Endometrium (tissue), 2 donors: Measurements from ENCODE around the gene BRPF3.

Experiments
- FAIRE-seq: peaks from 2 replicates; lab custom pipeline; 2012; peaks lifted over from hg19 to GRCh38; lab: Jason Lieb, UNC
- donor health status: control.
- donor health status: control.

BRPF3 gene

DNA sequence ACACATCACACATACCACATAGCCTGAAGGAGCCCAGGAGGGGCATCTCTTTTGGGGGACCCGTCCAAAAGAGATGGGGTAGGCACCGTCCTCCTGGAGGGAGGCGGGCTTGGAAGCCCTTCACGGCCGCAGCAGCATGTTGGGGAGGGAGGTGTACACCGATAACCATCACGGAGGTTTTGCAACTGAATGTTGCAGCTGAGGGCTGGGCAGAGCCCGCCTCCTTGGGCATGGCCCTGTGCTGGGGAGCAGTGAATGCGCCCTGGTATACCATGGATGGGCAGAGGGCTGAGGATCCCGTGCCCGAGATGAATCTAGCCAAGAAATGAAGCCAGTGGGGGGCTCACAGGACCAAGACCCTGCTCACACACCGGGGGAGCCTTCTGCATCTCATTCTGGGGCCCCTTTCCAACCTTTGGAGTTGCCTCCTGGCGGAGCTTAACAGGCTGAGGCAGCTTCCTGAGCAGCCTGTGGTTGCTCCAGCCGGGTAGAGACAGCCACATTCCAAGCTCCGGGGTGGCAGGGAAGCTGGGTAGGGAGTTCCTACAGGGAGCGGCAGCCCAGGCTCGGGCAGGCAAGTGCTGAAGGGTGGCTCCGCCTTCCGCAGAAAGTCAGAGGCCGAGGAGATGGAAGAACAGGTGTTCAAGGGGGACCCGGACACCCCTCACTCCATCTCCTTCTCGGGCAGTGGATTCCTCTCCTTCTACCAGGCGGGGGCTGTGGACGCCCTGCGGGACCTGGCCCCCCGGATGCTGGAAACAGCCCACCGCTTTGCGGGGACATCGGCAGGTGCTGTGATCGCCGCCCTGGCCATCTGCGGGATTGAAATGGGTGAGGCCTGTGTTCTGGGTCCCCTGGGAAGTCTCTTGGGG, 73.5 kb downstream of the BRPF3 start, which contains the start of gene PNPLA1:
Gene PNPLA1, plus strand, starts transcription at position 227 of the 872 bp plus-strand sequence. Its CDS starts 400 bp downstream, at position 627.
- FAIRE-seq, result no peak

DNA sequence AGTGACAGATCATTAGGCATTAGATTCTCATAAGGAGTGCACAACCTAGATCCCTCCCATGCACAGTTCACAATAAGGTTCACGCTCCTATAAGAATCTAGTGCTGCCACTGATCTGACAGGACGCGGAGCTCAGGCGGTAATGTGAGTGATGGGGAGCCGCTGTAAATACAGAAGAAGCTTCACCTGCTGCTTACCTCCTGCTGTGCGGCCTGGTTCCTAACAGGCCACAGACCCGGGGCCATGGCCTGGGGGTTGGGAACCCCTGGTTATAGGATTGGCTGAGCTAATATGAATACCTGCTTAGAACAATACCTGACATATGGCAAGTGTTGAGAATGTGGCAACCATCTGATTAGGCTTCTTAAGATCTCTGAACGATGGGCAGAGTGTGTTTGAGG, 75.7 kb downstream of the BRPF3 start:
- FAIRE-seq, result no peak

DNA sequence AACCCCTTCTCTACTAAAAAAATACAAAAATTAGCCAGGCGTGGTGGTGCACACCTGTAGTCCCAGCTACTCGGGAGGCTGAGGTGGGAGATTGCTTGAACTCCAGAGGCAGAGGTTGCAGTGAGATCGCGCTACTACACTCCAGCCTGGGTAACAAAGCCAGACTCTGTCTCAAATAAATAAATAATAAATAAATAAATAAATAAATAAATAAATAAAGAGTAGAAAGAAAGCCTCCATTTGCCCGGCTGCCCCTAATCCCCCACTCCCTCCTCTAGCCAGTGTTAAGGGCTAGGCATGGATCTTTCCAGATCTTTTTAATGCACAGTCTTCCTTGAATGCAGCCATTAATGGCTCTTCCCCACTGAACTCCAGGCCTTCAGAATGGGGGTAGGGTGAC, 76.5 kb downstream of the BRPF3 start:
- FAIRE-seq, result no peak

DNA sequence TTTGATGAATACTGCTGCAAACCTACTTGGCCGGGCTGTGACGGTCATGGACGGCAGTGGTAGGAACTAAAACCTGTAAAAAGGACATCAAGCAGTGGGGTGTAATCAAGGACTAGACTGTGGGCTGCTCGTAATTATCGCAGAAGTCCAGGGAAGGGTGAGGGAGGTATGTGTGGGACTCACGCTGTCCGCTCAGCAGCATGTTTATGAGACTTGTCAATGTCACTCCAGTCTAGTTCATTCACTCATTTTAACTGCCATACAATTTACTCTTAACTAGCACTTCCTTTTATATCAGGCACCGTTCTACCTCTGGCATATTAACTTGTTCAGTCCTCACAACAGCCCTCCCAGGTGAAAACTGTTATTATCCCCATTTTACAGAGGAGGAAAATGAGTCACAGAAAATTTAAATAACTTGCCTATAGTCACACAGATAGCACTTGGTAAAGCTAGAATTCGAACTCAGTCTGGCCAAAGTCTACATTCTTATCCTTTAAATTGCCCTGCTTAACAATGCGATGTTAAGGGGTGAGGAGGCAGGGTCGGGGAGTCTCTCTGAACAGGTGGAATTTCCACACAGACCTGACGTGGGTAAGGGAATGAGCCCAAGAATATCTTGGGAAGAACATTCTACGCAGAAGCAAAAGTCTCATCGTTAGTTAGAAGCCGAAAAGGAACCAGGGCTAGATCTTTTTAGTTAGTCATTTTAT, 77.4 kb downstream of the BRPF3 start:
- no peak for FAIRE-seq

DNA sequence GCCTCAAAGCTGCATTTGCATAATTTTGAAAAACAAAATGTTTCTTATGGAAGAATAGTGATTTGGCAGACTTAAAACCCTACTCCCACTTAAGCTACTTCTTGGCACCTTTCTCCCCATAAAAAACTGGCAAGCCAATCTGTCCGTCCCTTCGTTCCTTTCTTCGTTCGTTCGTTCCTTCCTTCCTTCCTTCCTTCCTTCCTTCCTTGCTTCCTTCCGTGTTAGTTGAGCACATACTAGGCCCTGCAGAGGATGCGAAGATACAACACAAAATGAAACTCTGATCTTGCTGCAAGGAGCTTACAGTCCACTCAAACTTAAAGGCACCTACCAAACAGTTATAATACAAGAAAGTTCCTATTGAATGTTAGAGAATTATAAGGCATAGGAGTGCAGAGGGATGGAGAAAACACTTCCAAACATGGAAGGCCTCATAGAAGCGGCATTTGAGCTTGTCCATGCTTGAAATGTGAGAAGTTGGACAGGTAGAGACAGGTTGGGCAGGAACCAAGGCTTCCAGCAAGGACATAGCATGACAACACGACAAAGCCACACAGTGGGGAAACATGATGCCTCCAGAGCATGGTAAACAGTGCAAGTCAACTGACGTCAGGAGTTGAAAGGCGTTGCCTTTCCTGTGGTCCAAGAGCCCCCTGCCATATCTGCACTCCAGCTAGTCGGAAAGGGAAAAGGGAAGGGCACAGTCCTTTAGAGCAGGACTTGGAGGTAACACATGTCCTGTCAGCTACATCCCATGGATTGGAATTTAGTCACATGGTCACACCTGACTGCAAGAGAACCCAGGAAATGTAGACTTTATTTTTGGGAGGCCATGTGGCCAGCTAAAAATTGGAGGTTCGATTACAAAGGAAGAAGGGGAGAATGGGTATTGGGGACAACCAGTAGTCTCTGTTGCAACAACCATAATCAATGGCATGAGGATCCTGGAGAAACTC, 80.3 kb downstream of the BRPF3 start:
- FAIRE-seq, result no peak

DNA sequence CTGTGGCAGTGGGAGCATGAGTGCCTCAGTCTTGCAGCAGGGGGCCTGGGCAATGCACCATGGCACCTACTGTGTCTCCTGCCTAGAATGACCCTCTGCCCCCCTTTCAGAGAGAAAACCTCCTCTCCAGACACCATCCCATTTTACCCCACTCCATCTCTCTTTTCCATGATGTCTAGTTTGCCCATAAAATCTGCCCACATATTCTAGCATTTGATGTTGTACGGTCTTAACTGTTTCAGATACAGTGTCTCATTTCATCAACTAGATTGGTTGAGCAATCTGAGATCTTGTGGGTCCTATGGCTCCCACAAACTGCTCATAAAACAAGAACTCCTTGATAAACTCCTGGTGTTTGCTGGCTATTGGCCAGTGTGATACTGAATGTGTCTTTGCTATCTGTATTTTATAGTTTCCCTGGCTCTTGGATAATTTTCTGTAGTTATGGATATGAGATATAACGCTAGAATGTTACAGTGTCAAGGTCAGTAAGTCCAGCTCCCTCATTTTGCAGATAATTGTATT, 81.5 kb downstream of the BRPF3 start:
- FAIRE-seq, result no peak

DNA sequence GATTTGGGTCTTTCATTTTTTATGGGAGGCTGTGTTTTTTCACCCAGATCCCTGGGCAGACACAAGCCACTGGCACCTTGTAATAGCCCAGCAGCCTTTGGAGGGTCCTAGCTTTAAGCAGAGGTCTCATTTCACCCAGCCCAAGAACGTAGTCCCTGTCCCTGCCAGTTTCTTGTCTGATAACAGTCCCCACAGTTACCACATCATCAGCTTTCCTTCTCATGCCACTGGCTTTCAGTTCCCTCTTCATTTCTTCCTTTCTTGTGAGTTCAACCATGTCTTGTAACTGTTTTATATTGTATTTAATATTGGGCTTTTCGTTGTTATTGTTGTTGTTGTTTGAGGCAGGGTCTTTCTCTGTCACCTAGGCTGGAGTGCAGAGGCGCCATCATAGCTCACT, 83.9 kb downstream of the BRPF3 start:
- no peak for FAIRE-seq

DNA sequence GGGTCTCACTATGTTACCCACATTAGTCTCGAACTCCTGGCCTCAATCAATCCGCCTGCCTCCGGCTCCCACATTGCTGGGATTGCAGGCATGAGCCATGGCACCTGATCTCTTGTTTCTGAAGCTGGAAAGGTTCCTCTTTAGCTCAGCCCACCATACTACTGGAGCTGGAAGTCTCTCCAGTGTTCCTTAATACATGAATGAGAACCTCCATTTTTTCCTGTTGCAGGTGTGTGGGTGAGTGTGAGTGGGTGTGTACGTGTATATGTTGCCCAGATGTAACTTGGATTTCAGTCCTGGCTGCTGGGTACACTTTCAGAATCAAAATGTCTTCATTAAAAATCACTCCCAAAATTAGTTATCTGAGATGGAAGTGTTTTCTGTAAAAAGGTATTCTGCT, 84.4 kb downstream of the BRPF3 start:
- FAIRE-seq, result no peak
